Neural crest cell (in vitro differentiated cells): ENCODE results near the gene MS4A6E. TPM values are rescaled to one million over a fixed set of nuclear protein-coding genes. Genes with fewer than 3 reads are reported as not detected.

Experiments used
- DNase-seq: peaks from one replicate; pipeline ENCODE4 v3.0.0; 2021; ENCODE audit warnings: low read depth, mixed read lengths, low spot score
- H3K27ac Mint-ChIP-seq: one replicate; pipeline ENCODE4 v1.8.0; 2021; ENCODE audit warnings: mild to moderate bottlenecking, mixed read lengths; ENCODE audit not compliant: unreplicated experiment
- H3K27me3 Mint-ChIP-seq: 2 replicates; pipeline ENCODE4 v1.8.0; 2021; ENCODE audit warnings: low read depth, mild to moderate bottlenecking, mixed read lengths
- H3K36me3 Mint-ChIP-seq: 2 replicates; pipeline ENCODE4 v1.8.0; 2021; ENCODE audit warnings: low read depth, mild to moderate bottlenecking, mixed read lengths
- H3K4me1 Mint-ChIP-seq: 2 replicates; pipeline ENCODE4 v1.8.0; 2021; ENCODE audit warnings: mixed read lengths
- H3K4me3 Mint-ChIP-seq: one replicate; pipeline ENCODE4 v1.8.0; 2021; ENCODE audit warnings: mild to moderate bottlenecking, mixed read lengths
- H3K9me3 Mint-ChIP-seq: 2 replicates; pipeline ENCODE4 v1.8.0; 2021; ENCODE audit warnings: mixed read lengths
- total RNA-seq: library from RNA; stranded (reverse); gene quantifications from 2 replicates; pipeline ENCODE4 v1.2.1, GENCODE V29; 2021
- TF ChIP-seq, protein P1 (sequence below): fragments of 200-600 bp; sonication (generic); conservative IDR thresholded peaks from 2 replicates; pipeline ENCODE4 v1.5.0; 2021; ENCODE audit warnings: antibody characterized with exemption, mild to moderate bottlenecking

MS4A6E gene
- total RNA-seq, 1 donor from 2014 or later = not detected

DNA sequence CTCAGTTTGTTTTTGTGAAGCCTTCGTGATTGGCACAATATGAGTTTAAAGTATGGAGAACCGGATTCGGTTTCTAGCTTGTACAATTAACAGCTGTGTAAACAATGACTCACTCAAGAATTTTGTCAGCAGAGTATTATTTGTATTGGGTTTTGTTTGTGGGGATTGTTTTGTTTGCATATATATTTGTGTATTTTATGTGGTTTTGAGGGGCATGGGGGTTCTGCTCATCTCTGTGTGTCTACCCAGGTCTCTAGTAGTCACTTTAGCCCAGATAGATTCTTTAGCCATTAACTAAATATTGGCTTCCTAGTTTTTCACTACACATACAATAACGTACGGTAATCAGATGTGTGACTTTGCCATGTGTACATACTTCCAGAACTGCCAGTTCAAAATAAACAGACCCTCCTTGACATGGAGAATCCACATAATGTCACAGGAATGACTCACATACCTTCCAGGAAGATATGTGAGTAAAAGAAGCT, 43.8 kb downstream of the MS4A6E start:
- Mint-ChIP-seq H3K27me3 (no peaks in the 10 kb centered on the region), H3K4me1 (no peaks in the 10 kb centered on the region), H3K36me3 (no peaks in the 10 kb centered on the region), H3K27ac (no peak overlapping the region), H3K4me3 (no peak overlapping the region), H3K9me3 (peaks cover 4% of the 10 kb centered on the region)
- DNase-seq = no peak
- TF ChIP-seq, protein P1, sequence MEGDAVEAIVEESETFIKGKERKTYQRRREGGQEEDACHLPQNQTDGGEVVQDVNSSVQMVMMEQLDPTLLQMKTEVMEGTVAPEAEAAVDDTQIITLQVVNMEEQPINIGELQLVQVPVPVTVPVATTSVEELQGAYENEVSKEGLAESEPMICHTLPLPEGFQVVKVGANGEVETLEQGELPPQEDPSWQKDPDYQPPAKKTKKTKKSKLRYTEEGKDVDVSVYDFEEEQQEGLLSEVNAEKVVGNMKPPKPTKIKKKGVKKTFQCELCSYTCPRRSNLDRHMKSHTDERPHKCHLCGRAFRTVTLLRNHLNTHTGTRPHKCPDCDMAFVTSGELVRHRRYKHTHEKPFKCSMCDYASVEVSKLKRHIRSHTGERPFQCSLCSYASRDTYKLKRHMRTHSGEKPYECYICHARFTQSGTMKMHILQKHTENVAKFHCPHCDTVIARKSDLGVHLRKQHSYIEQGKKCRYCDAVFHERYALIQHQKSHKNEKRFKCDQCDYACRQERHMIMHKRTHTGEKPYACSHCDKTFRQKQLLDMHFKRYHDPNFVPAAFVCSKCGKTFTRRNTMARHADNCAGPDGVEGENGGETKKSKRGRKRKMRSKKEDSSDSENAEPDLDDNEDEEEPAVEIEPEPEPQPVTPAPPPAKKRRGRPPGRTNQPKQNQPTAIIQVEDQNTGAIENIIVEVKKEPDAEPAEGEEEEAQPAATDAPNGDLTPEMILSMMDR = no peak

DNA sequence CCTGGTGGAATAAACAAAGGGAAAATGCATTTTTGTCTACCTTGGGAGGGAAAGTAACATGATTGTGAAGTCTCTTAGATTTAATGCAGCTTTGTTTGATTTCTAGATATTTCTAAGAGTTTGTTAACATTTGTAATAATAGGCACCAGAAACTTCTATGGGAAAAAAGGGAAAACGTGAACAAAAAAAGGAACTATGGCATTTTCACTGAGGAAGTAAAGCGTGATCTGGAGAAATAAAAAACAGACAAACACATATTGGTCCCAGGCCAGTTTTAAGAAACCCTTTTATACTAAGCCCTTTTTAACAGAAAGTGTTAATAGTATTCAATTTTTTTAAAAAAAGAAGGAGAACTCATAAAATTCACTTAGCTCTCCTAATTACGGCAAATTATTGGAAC, 44.3 kb downstream of the MS4A6E start:
- DNase-seq = no peak
- TF ChIP-seq, protein P1 = no peak
- Mint-ChIP-seq H3K36me3 (no peaks in the 10 kb centered on the region), H3K4me1 (no peaks in the 10 kb centered on the region), H3K27me3 (no peaks in the 10 kb centered on the region), H3K27ac (no peak overlapping the region), H3K9me3 (peaks cover 4% of the 10 kb centered on the region), H3K4me3 (no peak overlapping the region)

DNA sequence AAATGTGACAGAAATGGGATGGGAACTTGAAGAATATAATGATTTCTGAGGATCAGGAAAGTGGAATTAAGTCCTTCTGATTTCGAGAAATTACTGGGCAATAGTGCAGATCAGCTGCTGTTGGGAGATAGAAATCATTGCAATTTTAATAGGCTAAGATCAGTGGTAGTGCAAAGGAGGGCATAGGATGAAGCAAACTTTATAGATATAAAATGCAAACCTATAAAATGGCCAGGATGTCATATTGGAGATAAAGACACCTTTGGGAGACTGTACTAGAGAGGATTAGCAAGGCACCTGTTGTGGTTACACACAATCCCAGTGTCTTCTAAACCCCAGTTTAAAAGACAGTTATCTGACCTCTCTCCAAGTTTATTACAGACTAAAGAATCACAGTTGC, 44.8 kb downstream of the MS4A6E start:
- H3K36me3 Mint-ChIP-seq = no peaks in the 10 kb centered on the region
- no peak for DNase-seq
- no peaks in the 10 kb centered on the region for H3K27me3 Mint-ChIP-seq
- TF ChIP-seq, protein P1 = no peak
- H3K4me3 Mint-ChIP-seq = no peak overlapping the region
- H3K27ac Mint-ChIP-seq = no peak overlapping the region
- no peaks in the 10 kb centered on the region for H3K4me1 Mint-ChIP-seq
- peaks cover 4% of the 10 kb centered on the region for H3K9me3 Mint-ChIP-seq

DNA sequence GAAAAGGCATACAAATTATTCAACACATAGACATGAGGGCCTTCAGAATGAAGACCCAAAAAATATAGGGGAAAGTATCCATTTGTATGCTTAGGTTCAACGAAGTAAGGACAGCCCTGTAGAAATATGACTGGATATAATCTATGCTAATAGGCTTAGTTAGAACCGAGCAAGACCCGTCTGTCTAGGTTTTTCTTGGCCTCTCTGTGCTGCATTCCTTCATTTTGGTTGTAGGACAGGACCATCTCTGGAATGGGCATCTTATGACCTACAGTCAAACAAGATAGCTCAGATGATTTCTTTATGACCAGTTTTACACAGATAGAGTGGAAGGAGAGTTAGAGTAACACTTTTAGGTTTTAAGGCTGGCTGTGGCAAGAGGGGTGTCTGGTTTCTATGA, 45.7 kb downstream of the MS4A6E start:
- TF ChIP-seq, protein P1 = no peak
- no peak overlapping the region for H3K27ac Mint-ChIP-seq
- no peak for DNase-seq
- H3K4me3 Mint-ChIP-seq = no peak overlapping the region
- H3K36me3 Mint-ChIP-seq = no peaks in the 10 kb centered on the region
- peaks cover 4% of the 10 kb centered on the region for H3K9me3 Mint-ChIP-seq
- H3K4me1 Mint-ChIP-seq = no peaks in the 10 kb centered on the region
- no peaks in the 10 kb centered on the region for H3K27me3 Mint-ChIP-seq

DNA sequence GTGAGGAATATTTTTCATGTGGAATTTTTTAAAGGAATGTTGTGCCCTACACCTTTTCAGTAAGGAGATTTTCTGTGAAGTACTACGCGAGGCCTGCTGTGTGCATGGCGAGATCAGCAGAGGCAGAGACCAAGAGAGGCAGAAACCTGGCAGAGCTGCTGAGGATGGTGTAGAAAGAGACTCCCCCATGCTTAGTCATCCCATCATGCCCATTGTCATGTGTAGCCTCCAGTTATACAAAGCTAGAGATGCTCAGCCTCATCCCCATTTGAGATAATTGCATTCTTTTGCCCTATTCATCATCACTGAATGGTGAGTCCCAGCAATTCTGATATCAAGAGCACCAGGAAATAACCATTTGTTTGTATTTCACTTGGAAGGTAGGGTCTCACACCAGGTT, 48.3 kb downstream of the MS4A6E start:
- H3K27ac Mint-ChIP-seq = no peak overlapping the region
- TF ChIP-seq, protein P1 = no peak
- no peak for DNase-seq
- no peaks in the 10 kb centered on the region for H3K27me3 Mint-ChIP-seq
- no peak overlapping the region for H3K4me3 Mint-ChIP-seq
- no peaks in the 10 kb centered on the region for H3K9me3 Mint-ChIP-seq
- no peaks in the 10 kb centered on the region for H3K4me1 Mint-ChIP-seq
- no peaks in the 10 kb centered on the region for H3K36me3 Mint-ChIP-seq

DNA sequence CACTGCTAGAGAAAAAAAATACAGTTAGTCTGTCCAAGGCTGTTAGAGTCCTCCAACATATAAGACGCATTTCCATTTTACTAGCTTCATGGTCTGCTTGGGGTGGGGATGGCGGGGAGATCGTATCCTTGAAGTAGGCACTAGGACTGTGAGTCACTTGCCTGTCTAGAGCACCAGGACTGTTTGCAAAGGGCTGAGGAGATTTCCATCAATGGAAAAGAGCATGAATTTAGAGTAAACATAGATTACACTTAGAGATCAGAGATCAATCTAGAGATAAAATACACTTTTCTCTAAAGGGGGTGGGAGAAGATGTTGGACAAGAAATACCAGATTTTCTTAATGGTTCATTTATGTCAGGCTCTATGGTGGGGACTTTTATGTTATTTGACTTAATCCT, 49.5 kb downstream of the MS4A6E start:
- Mint-ChIP-seq H3K27ac (no peak overlapping the region), H3K4me3 (no peak overlapping the region), H3K27me3 (no peaks in the 10 kb centered on the region), H3K36me3 (no peaks in the 10 kb centered on the region), H3K9me3 (no peaks in the 10 kb centered on the region), H3K4me1 (no peaks in the 10 kb centered on the region)
- DNase-seq = no peak
- TF ChIP-seq, protein P1 = no peak
